MM.1S (cell line): Measurements from ENCODE around the gene LRRC1.
"Not testable (repeated sequence)": the region's sequence is repeated elsewhere in the genome, so short reads cannot be mapped to it uniquely, and the experiment has no call there.

Experiments
- DNase-seq: peaks from one replicate; pipeline ENCODE4 v3.0.0-alpha.2; 2015
- H2AFZ ChIP-seq: fragments of 300-600 bp; sonication (generic); 2 replicates; pipeline ENCODE4 v1.6.0; 2016; ENCODE audit warnings: antibody characterized with exemption, low read length
- H3F3A ChIP-seq: fragments of 300-600 bp; sonication (generic); 2 replicates; pipeline ENCODE4 v1.6.1; 2016; ENCODE audit warnings: mild to moderate bottlenecking, antibody characterized with exemption, low read length, moderate library complexity, mixed read lengths; ENCODE audit not compliant: insufficient read depth
- H3K27ac ChIP-seq: fragments of 300-600 bp; sonication (generic); 2 replicates; pipeline ENCODE4 v1.5.1; 2016; ENCODE audit warnings: mild to moderate bottlenecking, low read length
- H3K27me3 ChIP-seq: fragments of 300-600 bp; sonication (generic); replicated peaks from 2 replicates; pipeline ENCODE4 v1.6.0; 2016; ENCODE audit warnings: low read length; ENCODE audit not compliant: insufficient read depth
- H3K36me3 ChIP-seq: fragments of 300-600 bp; sonication (generic); replicated peaks from 2 replicates; pipeline ENCODE4 v1.6.1; 2016; ENCODE audit warnings: mild to moderate bottlenecking, low read length, mixed read lengths; ENCODE audit not compliant: insufficient read depth
- H3K4me1 ChIP-seq: fragments of 300-600 bp; sonication (generic); 2 replicates; pipeline ENCODE4 v1.6.1; 2016; ENCODE audit warnings: low read length, mixed read lengths
- H3K4me2 ChIP-seq: fragments of 300-600 bp; sonication (generic); 2 replicates; pipeline ENCODE4 v1.6.0; 2016; ENCODE audit warnings: low read depth, low read length
- H3K4me3 ChIP-seq: fragments of 300-600 bp; sonication (generic); 2 replicates; pipeline ENCODE4 v1.5.1; 2016; ENCODE audit warnings: low read length, mixed read lengths
- H3K79me2 ChIP-seq: fragments of 300-600 bp; sonication (generic); 2 replicates; pipeline ENCODE4 v1.6.1; 2016; ENCODE audit warnings: mixed run types, low read length, mixed read lengths
- H3K9ac ChIP-seq: fragments of 300-600 bp; sonication (generic); 2 replicates; pipeline ENCODE4 v1.6.1; 2016; ENCODE audit warnings: low read length, mixed read lengths
- H3K9me2 ChIP-seq: fragments of 300-600 bp; sonication (generic); replicated peaks from 2 replicates; pipeline ENCODE4 v1.6.1; 2016; ENCODE audit warnings: mild to moderate bottlenecking, low read length, mixed read lengths; ENCODE audit not compliant: insufficient read depth
- H3K9me3 ChIP-seq: fragments of 300-600 bp; sonication (generic); replicated peaks from 2 replicates; pipeline ENCODE4 v1.6.1; 2016; ENCODE audit warnings: mild to moderate bottlenecking, low read length, mixed read lengths; ENCODE audit not compliant: insufficient read depth
- H4K20me1 ChIP-seq: fragments of 300-600 bp; sonication (generic); 2 replicates; pipeline ENCODE4 v1.6.1; 2016; ENCODE audit warnings: mild to moderate bottlenecking, low read length, moderate library complexity, mixed read lengths; ENCODE audit not compliant: insufficient read depth
- CTCF ChIP-seq: fragments of 300-600 bp; sonication (generic); IDR thresholded peaks from 2 replicates; pipeline ENCODE4 v1.5.1; 2016; ENCODE audit warnings: antibody characterized with exemption, low read length, mixed read lengths
- EZH2 ChIP-seq: fragments of 300-600 bp; sonication (generic); optimal IDR thresholded peaks from 2 replicates; pipeline ENCODE3; 2017; ENCODE audit warnings: low read depth, mild to moderate bottlenecking, antibody characterized with exemption, low read length, mixed read lengths
- EZH2phosphoT487 ChIP-seq: fragments of 300-600 bp; sonication (generic); IDR thresholded peaks from 2 replicates; pipeline ENCODE4 v1.6.1; 2018; ENCODE audit warnings: antibody characterized with exemption, low read length

The LRRC1 gene

GRCh38 chr6:53773044-53773696 is 21.6 kb upstream of the LRRC1 start:
- no peak overlapping the region for H3K4me2 ChIP-seq
- TF ChIP-seq CTCF (no peak), EZH2phosphoT487 (no peak)
- no peaks in the 10 kb centered on the region for H4K20me1 ChIP-seq
- no peaks in the 10 kb centered on the region for H3K79me2 ChIP-seq
- H3K9ac ChIP-seq: no peak overlapping the region
- H3K9me3 ChIP-seq: no peaks in the 10 kb centered on the region
- no peak for DNase-seq
- H3K27ac ChIP-seq: no peak overlapping the region
- no peak overlapping the region for H3K4me3 ChIP-seq
- no peaks in the 10 kb centered on the region for H3K4me1 ChIP-seq
- H3K36me3 ChIP-seq: no peaks in the 10 kb centered on the region
- H2AFZ ChIP-seq: no peak overlapping the region
- H3K9me2 ChIP-seq: no peaks in the 10 kb centered on the region
- no peaks in the 10 kb centered on the region for H3K27me3 ChIP-seq
- no peaks in the 10 kb centered on the region for H3F3A ChIP-seq

GRCh38 chr6:53776152-53776551 is 18.7 kb upstream of the LRRC1 start:
- not testable (repeated sequence) for H3F3A ChIP-seq, DNase-seq, H3K4me3 ChIP-seq, H3K9ac ChIP-seq, H3K79me2 ChIP-seq, H3K27ac ChIP-seq, H3K9me3 ChIP-seq, H3K4me1 ChIP-seq, H3K9me2 ChIP-seq, H3K4me2 ChIP-seq, H2AFZ ChIP-seq, H4K20me1 ChIP-seq, H3K36me3 ChIP-seq, H3K27me3 ChIP-seq

- not testable (repeated sequence) for H3K4me3 ChIP-seq, H2AFZ ChIP-seq, H3K36me3 ChIP-seq, H4K20me1 ChIP-seq, H3K9me3 ChIP-seq, H3K9me2 ChIP-seq, H3K4me1 ChIP-seq, H3K27ac ChIP-seq, H3K79me2 ChIP-seq, H3F3A ChIP-seq, H3K9ac ChIP-seq, DNase-seq, H3K27me3 ChIP-seq, H3K4me2 ChIP-seq
These were observed 9.8 kb upstream of the LRRC1 start for GRCh38 chr6:53784991-53785390.

GRCh38 chr6:53786832-53787231 is 8.0 kb upstream of the LRRC1 start:
- H3K27ac ChIP-seq: no peak overlapping the region
- 0 out of 2 replicates have a peak, but pooled peaks cover 3% of the 10 kb centered on the region for H3K27me3 ChIP-seq
- no peaks in the 10 kb centered on the region for H3K79me2 ChIP-seq
- no peak overlapping the region for H2AFZ ChIP-seq
- H3K4me2 ChIP-seq: no peak overlapping the region
- H3K4me1 ChIP-seq: no peaks in the 10 kb centered on the region
- H3K9me3 ChIP-seq: no peaks in the 10 kb centered on the region
- no peak for DNase-seq
- no peak overlapping the region for H3K9ac ChIP-seq
- no peaks in the 10 kb centered on the region for H3F3A ChIP-seq
- TF ChIP-seq EZH2: no peak
- no peak for TF ChIP-seq EZH2phosphoT487
- TF ChIP-seq CTCF: no peak
- H3K9me2 ChIP-seq: no peaks in the 10 kb centered on the region
- H3K4me3 ChIP-seq: no peak overlapping the region
- H4K20me1 ChIP-seq: no peaks in the 10 kb centered on the region
- no peaks in the 10 kb centered on the region for H3K36me3 ChIP-seq
